GM10248 (cell line): ENCODE measurements around the gene TLE4.

Experiments used
- CTCF ChIA-PET: fragments of 300-600 bp; sonication (Branson Sonifier 250); formaldehyde crosslinking; extraction: SDS; loops from one replicate; lab custom pipeline; 2021; ENCODE audit warnings: antibody characterized with exemption; lab: Yijun Ruan, JAX
- POLR2A ChIA-PET: fragments of 350-650 bp; sonication (Branson Sonifier 250); formaldehyde crosslinking; extraction: SDS; loops from one replicate; lab custom pipeline; 2020; ENCODE audit warnings: antibody characterized with exemption; lab: Yijun Ruan, JAX
- DNase-seq: peaks from one replicate; pipeline ENCODE4 v3.0.0; 2012; ENCODE audit errors: extremely low spot score
- CTCF ChIP-seq: IDR thresholded peaks from 2 replicates; pipeline ENCODE4 v1.5.1; 2012; ENCODE audit warnings: mild to moderate bottlenecking, low read depth; ENCODE audit errors: extremely low read depth, missing control alignments, control extremely low read depth

Gene TLE4

GRCh38 chr9:79673614-79674013, 101.8 kb downstream of the TLE4 start:
- ChIA-PET POLR2A (no interaction called here), CTCF (interaction anchor here (1.0 to 1.4 kb wide), 2 partner anchors 8 to 46 kb away, joined by 3 read pairs; no protein-coding TSS in a partner anchor)
- no peak for TF ChIP-seq CTCF
- peak; percentile 15 for DNase-seq

- no peak for TF ChIP-seq CTCF
- POLR2A ChIA-PET, result no interaction called here
- CTCF ChIA-PET, result interaction anchor here (1.0 kb wide), 1 partner anchor 9 kb away, joined by 3 read pairs; no protein-coding TSS in a partner anchor
- no peak for DNase-seq
Observed at GRCh38 chr9:79674052-79674777, 102.5 kb downstream of the TLE4 start.

- ChIA-PET POLR2A (no interaction called here), CTCF (interaction anchor here (0.9 to 1.1 kb wide), 4 partner anchors 9 to 17 kb away, joined by 3 read pairs; no protein-coding TSS in a partner anchor)
- no peak for DNase-seq
- no peak for TF ChIP-seq CTCF
Observed at GRCh38 chr9:79681576-79681975, 109.8 kb downstream of the TLE4 start.

GRCh38 chr9:79682076-79682736, 110.4 kb downstream of the TLE4 start:
- DNase-seq, result no peak
- no peak for TF ChIP-seq CTCF
- ChIA-PET CTCF (interaction anchor here (1.0 kb wide), 1 partner anchor 11 kb away, joined by 3 read pairs; no protein-coding TSS in a partner anchor), POLR2A (interaction anchor here (0.6 kb wide), 1 partner anchor 150 kb away, joined by 3 read pairs; no protein-coding TSS in a partner anchor)

- ChIA-PET POLR2A (no interaction called here), CTCF (interaction anchor here (1.3 to 1.6 kb wide), 2 partner anchors 14 to 25 kb away, joined by 4 read pairs; no protein-coding TSS in a partner anchor)
- no peak for TF ChIP-seq CTCF
- no peak for DNase-seq
Observed at GRCh38 chr9:79684059-79684458, 112.3 kb downstream of the TLE4 start.

- ChIA-PET CTCF (interaction anchor here (1.1 to 1.6 kb wide), 3 partner anchors 13 to 74 kb away, joined by 3 to 4 read pairs (median 4); no protein-coding TSS in a partner anchor), POLR2A (no interaction called here)
- DNase-seq, result no peak
- no peak for TF ChIP-seq CTCF
Observed at GRCh38 chr9:79684711-79685575, 113.2 kb downstream of the TLE4 start.
